Activated T-helper 1 cell treated with anti-CD3 and anti-CD28 coated beads, Interleukin-12 subunit alpha, Interleukin-12 subunit beta, Interleukin-2, Interleukin-4 antibody, amounts not matched to agents 30 ng/mL and 10 ng/mL and 1 ng/mL, durations not matched to agents 14 hours and 24 hours and 36 hours (primary cell): Measurements from ENCODE around the gene TSPAN18. TPM values are rescaled to one million over a fixed set of nuclear protein-coding genes. Genes with fewer than 3 reads are reported as not detected.
A peak's percentile ranks its signal among the peaks of the same experiment; 100 is the strongest.

Experiments
- DNase-seq: peaks from one replicate; pipeline ENCODE4 v3.0.0; 2021; ENCODE audit warnings: low spot score
- H3K27ac Mint-ChIP-seq: one replicate; pipeline ENCODE4 v1.8.0; 2021; ENCODE audit warnings: mild to moderate bottlenecking, mixed read lengths
- H3K27me3 Mint-ChIP-seq: one replicate; pipeline ENCODE4 v1.8.0; 2022; ENCODE audit warnings: mild to moderate bottlenecking, moderate library complexity, mixed read lengths; ENCODE audit not compliant: insufficient read depth
- H3K36me3 Mint-ChIP-seq: one replicate; pipeline ENCODE4 v1.8.0; 2021; ENCODE audit warnings: low read depth, mixed read lengths
- H3K4me1 Mint-ChIP-seq: one replicate; pipeline ENCODE4 v1.8.0; 2021; ENCODE audit warnings: low read depth, mixed read lengths
- H3K4me3 Mint-ChIP-seq: one replicate; pipeline ENCODE4 v1.8.0; 2021; ENCODE audit warnings: mild to moderate bottlenecking, moderate library complexity, mixed read lengths
- H3K9me3 Mint-ChIP-seq: one replicate; pipeline ENCODE4 v1.8.0; 2021; ENCODE audit warnings: mixed read lengths
- intact Hi-C: fragments of 100-400 bp; cut with micrococcal nuclease; formaldehyde crosslinking; loops from one replicate; pipeline ENCODE4 v1.15.1; 2024
- total RNA-seq: library from RNA; stranded (reverse); gene quantifications from 2 replicates; pipeline ENCODE4 v1.2.3, GENCODE V29; 2022

Gene TSPAN18
- total RNA-seq, 1 donor from 2014 or later: 1.7 TPM

- Mint-ChIP-seq H3K4me1 (no peaks in the 10 kb centered on the region), H3K36me3 (peaks cover 2% of the 10 kb centered on the region), H3K9me3 (no peaks in the 10 kb centered on the region), H3K27ac (no peak overlapping the region), H3K27me3 (no peaks in the 10 kb centered on the region), H3K4me3 (no peak overlapping the region)
- intact Hi-C loops: loop anchor here (1.0 to 5.0 kb wide), 3 partner anchors 166 to 337 kb away; no protein-coding TSS in a partner anchor
- DNase-seq: peak; percentile 21
These were observed 167.3 kb downstream of the TSPAN18 start for GRCh38 chr11:44893846-44894617.

GRCh38 chr11:44899959-44900358, 173.2 kb downstream of the TSPAN18 start:
- Mint-ChIP-seq H3K4me3 (no peak overlapping the region), H3K27me3 (no peaks in the 10 kb centered on the region), H3K9me3 (no peaks in the 10 kb centered on the region), H3K27ac (no peak overlapping the region), H3K36me3 (peaks cover 2% of the 10 kb centered on the region), H3K4me1 (no peaks in the 10 kb centered on the region)
- peak; percentile 8 for DNase-seq
- intact Hi-C loops: no loop called here

GRCh38 chr11:44901120-44901633, 174.4 kb downstream of the TSPAN18 start:
- intact Hi-C loops: no loop called here
- Mint-ChIP-seq H3K9me3 (no peaks in the 10 kb centered on the region), H3K4me1 (no peaks in the 10 kb centered on the region), H3K36me3 (peaks cover 2% of the 10 kb centered on the region), H3K4me3 (no peak overlapping the region), H3K27me3 (no peaks in the 10 kb centered on the region), H3K27ac (no peak overlapping the region)
- no peak for DNase-seq

- H3K9me3 Mint-ChIP-seq: no peaks in the 10 kb centered on the region
- intact Hi-C loops: no loop called here
- no peak overlapping the region for H3K4me3 Mint-ChIP-seq
- no peaks in the 10 kb centered on the region for H3K27me3 Mint-ChIP-seq
- no peaks in the 10 kb centered on the region for H3K4me1 Mint-ChIP-seq
- H3K36me3 Mint-ChIP-seq: peaks cover 2% of the 10 kb centered on the region
- no peak overlapping the region for H3K27ac Mint-ChIP-seq
- no peak for DNase-seq
These were observed 175.0 kb downstream of the TSPAN18 start for GRCh38 chr11:44901786-44902185.

- intact Hi-C loops: no loop called here
- H3K27me3 Mint-ChIP-seq: peaks cover 4% of the 10 kb centered on the region
- H3K27ac Mint-ChIP-seq: no peak overlapping the region
- DNase-seq: no peak
- H3K36me3 Mint-ChIP-seq: no peaks in the 10 kb centered on the region
- H3K9me3 Mint-ChIP-seq: no peaks in the 10 kb centered on the region
- H3K4me1 Mint-ChIP-seq: no peaks in the 10 kb centered on the region
- H3K4me3 Mint-ChIP-seq: no peak overlapping the region
These were observed 176.3 kb downstream of the TSPAN18 start for GRCh38 chr11:44903035-44903434.

- DNase-seq: no peak
- H3K27me3 Mint-ChIP-seq: peaks cover 4% of the 10 kb centered on the region
- H3K4me1 Mint-ChIP-seq: no peaks in the 10 kb centered on the region
- H3K9me3 Mint-ChIP-seq: no peaks in the 10 kb centered on the region
- H3K36me3 Mint-ChIP-seq: no peaks in the 10 kb centered on the region
- intact Hi-C loops: no loop called here
- no peak overlapping the region for H3K4me3 Mint-ChIP-seq
- H3K27ac Mint-ChIP-seq: no peak overlapping the region
These were observed 176.8 kb downstream of the TSPAN18 start for GRCh38 chr11:44903518-44903917.

GRCh38 chr11:44904261-44905020, 177.7 kb downstream of the TSPAN18 start:
- Mint-ChIP-seq H3K27ac (no peak overlapping the region), H3K27me3 (peaks cover 4% of the 10 kb centered on the region), H3K4me3 (no peak overlapping the region), H3K9me3 (no peaks in the 10 kb centered on the region), H3K36me3 (no peaks in the 10 kb centered on the region), H3K4me1 (no peaks in the 10 kb centered on the region)
- DNase-seq: no peak
- intact Hi-C loops: no loop called here

- Mint-ChIP-seq H3K4me1 (no peaks in the 10 kb centered on the region), H3K27ac (no peak overlapping the region), H3K27me3 (peaks cover 4% of the 10 kb centered on the region), H3K4me3 (no peak overlapping the region), H3K36me3 (no peaks in the 10 kb centered on the region), H3K9me3 (no peaks in the 10 kb centered on the region)
- no peak for DNase-seq
- intact Hi-C loops: no loop called here
These were observed 178.5 kb downstream of the TSPAN18 start for GRCh38 chr11:44905131-44905866.

- intact Hi-C loops: no loop called here
- peaks cover 4% of the 10 kb centered on the region for H3K27me3 Mint-ChIP-seq
- H3K27ac Mint-ChIP-seq: no peak overlapping the region
- no peaks in the 10 kb centered on the region for H3K36me3 Mint-ChIP-seq
- no peaks in the 10 kb centered on the region for H3K9me3 Mint-ChIP-seq
- H3K4me1 Mint-ChIP-seq: no peaks in the 10 kb centered on the region
- H3K4me3 Mint-ChIP-seq: no peak overlapping the region
- no peak for DNase-seq
These were observed 179.9 kb downstream of the TSPAN18 start for GRCh38 chr11:44906649-44907048.

- no peaks in the 10 kb centered on the region for H3K4me1 Mint-ChIP-seq
- H3K27me3 Mint-ChIP-seq: peaks cover 4% of the 10 kb centered on the region
- no peaks in the 10 kb centered on the region for H3K36me3 Mint-ChIP-seq
- no peak overlapping the region for H3K4me3 Mint-ChIP-seq
- no peaks in the 10 kb centered on the region for H3K9me3 Mint-ChIP-seq
- DNase-seq: no peak
- no peak overlapping the region for H3K27ac Mint-ChIP-seq
- intact Hi-C loops: no loop called here
These were observed 182.8 kb downstream of the TSPAN18 start for GRCh38 chr11:44909557-44909956.

- DNase-seq: no peak
- Mint-ChIP-seq H3K27me3 (peaks cover 4% of the 10 kb centered on the region), H3K9me3 (no peaks in the 10 kb centered on the region), H3K27ac (no peak overlapping the region), H3K4me3 (no peak overlapping the region), H3K36me3 (no peaks in the 10 kb centered on the region), H3K4me1 (no peaks in the 10 kb centered on the region)
- intact Hi-C loops: loop anchor here (2.0 kb wide), 1 partner anchor 346 kb away; the partner anchor contains the start of gene CD82
These were observed 183.8 kb downstream of the TSPAN18 start for GRCh38 chr11:44910591-44910990.

- intact Hi-C loops: loop anchor here (1.0 to 2.0 kb wide), 7 partner anchors 136 to 625 kb away; partner anchors contain the start of gene CD82
- H3K27me3 Mint-ChIP-seq: peaks cover 4% of the 10 kb centered on the region
- peak; percentile 70 for DNase-seq
- H3K36me3 Mint-ChIP-seq: no peaks in the 10 kb centered on the region
- H3K27ac Mint-ChIP-seq: no peak overlapping the region
- H3K4me1 Mint-ChIP-seq: no peaks in the 10 kb centered on the region
- H3K9me3 Mint-ChIP-seq: no peaks in the 10 kb centered on the region
- no peak overlapping the region for H3K4me3 Mint-ChIP-seq
These were observed 184.5 kb downstream of the TSPAN18 start for GRCh38 chr11:44911029-44911814.
